PFSK-1 (cell line): ENCODE measurements around the gene LILRB2.

Experiments
- FOXP2 ChIP-seq: optimal IDR thresholded peaks from 2 replicates; pipeline ENCODE3; 2011; ENCODE audit warnings: borderline replicate concordance, control low read depth, inconsistent platforms; ENCODE audit not compliant: insufficient read depth; ENCODE audit errors: extremely low read length, extremely low read depth
- POLR2AphosphoS5 ChIP-seq: IDR thresholded peaks from 2 replicates; pipeline ENCODE4 v1.6.1; 2012; ENCODE audit warnings: low read depth, mild to moderate bottlenecking, control low read depth, low read length, moderate library complexity
- SIN3A ChIP-seq: IDR thresholded peaks from 2 replicates; pipeline ENCODE4 v1.6.1; 2012; ENCODE audit warnings: mild to moderate bottlenecking, low read length, moderate library complexity, borderline replicate concordance; ENCODE audit not compliant: insufficient read depth
- TAF1 ChIP-seq: IDR thresholded peaks from 2 replicates; pipeline ENCODE4 v1.6.1; 2012; ENCODE audit warnings: low read length, control low read depth, borderline replicate concordance; ENCODE audit not compliant: insufficient read depth
- TF ChIP-seq, protein P1 (sequence below), 2 experiments: IDR thresholded peaks; 2 replicates each; pipeline versions ENCODE4 v1.6.1 to v1.8.0; 2011 to 2012; ENCODE audit warnings: low read depth in 2 of 2, low read length in 2 of 2, control low read depth in 1 of 2, inconsistent platforms in 1 of 2, mild to moderate bottlenecking in 1 of 2, moderate library complexity in 1 of 2; ENCODE audit not compliant: insufficient read depth in 1 of 2

DNA sequence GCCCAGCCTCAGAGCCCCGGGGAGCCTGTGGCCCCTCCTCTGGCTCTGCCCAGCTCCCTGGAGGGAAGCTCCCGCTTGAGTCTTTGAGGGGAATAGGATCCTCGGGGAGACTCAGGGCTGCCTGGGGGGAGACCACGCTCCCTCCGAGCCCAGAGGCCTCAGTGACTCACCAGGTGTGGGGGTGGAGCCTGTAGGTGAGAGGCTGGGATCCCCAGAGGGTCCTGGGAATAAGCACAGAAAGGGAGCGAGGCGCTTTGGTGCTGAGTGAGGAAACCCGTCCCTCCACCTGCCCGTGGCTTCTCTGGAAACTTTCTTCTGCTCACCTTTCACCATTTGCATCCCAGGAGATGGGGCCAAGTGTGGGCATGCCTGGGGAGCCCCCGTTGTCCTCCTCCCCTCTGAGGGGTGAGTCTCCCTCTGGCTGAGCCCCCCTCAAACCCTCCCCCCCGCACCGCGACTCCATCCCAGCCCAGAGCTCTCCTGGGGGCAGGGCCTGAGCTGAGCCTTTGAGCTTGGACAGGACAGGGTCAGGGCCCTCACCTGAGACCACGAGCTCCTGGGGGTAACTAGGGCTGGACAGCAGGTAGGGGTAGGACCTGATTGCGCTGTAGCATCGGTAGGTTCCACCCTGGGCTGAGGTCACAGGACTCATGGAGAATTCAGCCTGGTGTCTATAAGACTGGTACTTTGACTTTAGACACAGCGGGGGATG lies 26.6 kb downstream of the LILRB2 start:
- TF ChIP-seq POLR2AphosphoS5: no peak
- TF ChIP-seq FOXP2: no peak
- TF ChIP-seq SIN3A: no peak
- TF ChIP-seq, protein P1, sequence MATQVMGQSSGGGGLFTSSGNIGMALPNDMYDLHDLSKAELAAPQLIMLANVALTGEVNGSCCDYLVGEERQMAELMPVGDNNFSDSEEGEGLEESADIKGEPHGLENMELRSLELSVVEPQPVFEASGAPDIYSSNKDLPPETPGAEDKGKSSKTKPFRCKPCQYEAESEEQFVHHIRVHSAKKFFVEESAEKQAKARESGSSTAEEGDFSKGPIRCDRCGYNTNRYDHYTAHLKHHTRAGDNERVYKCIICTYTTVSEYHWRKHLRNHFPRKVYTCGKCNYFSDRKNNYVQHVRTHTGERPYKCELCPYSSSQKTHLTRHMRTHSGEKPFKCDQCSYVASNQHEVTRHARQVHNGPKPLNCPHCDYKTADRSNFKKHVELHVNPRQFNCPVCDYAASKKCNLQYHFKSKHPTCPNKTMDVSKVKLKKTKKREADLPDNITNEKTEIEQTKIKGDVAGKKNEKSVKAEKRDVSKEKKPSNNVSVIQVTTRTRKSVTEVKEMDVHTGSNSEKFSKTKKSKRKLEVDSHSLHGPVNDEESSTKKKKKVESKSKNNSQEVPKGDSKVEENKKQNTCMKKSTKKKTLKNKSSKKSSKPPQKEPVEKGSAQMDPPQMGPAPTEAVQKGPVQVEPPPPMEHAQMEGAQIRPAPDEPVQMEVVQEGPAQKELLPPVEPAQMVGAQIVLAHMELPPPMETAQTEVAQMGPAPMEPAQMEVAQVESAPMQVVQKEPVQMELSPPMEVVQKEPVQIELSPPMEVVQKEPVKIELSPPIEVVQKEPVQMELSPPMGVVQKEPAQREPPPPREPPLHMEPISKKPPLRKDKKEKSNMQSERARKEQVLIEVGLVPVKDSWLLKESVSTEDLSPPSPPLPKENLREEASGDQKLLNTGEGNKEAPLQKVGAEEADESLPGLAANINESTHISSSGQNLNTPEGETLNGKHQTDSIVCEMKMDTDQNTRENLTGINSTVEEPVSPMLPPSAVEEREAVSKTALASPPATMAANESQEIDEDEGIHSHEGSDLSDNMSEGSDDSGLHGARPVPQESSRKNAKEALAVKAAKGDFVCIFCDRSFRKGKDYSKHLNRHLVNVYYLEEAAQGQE (IDR thresholded peaks at IDR 0.05; ENCODE audit: insufficient read depth in 1 of 2, low read depth in 2 of 2, low read length in 2 of 2): no peak
- TF ChIP-seq TAF1: no peak
